ENCODE data around the gene VPS4A.

VPS4A gene

DNA sequence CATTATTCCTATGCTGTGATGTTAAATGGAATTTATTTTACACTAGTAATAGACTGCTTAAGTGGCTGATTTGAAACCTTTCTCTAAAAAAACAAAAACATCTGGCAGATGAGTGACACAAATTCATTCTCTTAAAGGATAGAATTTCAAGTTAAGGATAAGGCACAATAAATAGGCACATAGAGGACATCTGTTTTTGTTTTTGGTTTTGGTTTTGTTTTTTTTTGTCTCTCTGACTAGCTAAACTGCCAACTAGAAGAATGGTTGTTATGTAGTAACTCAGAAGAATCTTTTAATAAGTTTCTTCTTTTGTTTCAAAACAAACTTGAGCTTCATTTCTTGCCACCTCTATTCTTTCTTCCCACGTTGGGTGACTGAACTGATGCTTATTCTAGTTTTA, 5.1 kb upstream of the VPS4A start:
- Histone ChIP-seq H3K36me3 (ENCODE audit: insufficient read depth, low read length) (no peaks in the 10 kb centered on the region; the same call in 1 of the 2 replicates), H3K9me2 (replicated peaks; ENCODE audit: low read depth, low read length) (no peaks in the 10 kb centered on the region), H3K9ac (ENCODE audit: low read depth, low read length, poor library complexity, severe bottlenecking) (no peak overlapping the region), H3K27me3 (ENCODE audit: insufficient read depth, low read length, poor library complexity, severe bottlenecking) (no peaks in the 10 kb centered on the region), H3K9me3 (ENCODE audit: insufficient read depth, low read depth, low read length) (no peaks in the 10 kb centered on the region), H3K4me3 (ENCODE audit: low read length, poor library complexity, severe bottlenecking) (no peak overlapping the region), H3K79me2 (ENCODE audit: insufficient read depth, low read length) (no peaks in the 10 kb centered on the region), H4K20me1 (ENCODE audit: insufficient read depth, low read length, poor library complexity, severe bottlenecking) (no peaks in the 10 kb centered on the region), H2AFZ (ENCODE audit: low read length) (no peak overlapping the region), H3K4me1 (ENCODE audit: insufficient read depth, low read length, poor library complexity, severe bottlenecking) (peaks cover 6% of the 10 kb centered on the region), H3K4me2 (ENCODE audit: low read depth, low read length, poor library complexity, severe bottlenecking) (no peak overlapping the region), H3F3A (ENCODE audit: low read depth) (no peaks in the 10 kb centered on the region)
- no peak for TF ChIP-seq EZH2phosphoT487 (IDR thresholded peaks at IDR 0.05; ENCODE audit: borderline replicate concordance)
- TF ChIP-seq, protein P1, sequence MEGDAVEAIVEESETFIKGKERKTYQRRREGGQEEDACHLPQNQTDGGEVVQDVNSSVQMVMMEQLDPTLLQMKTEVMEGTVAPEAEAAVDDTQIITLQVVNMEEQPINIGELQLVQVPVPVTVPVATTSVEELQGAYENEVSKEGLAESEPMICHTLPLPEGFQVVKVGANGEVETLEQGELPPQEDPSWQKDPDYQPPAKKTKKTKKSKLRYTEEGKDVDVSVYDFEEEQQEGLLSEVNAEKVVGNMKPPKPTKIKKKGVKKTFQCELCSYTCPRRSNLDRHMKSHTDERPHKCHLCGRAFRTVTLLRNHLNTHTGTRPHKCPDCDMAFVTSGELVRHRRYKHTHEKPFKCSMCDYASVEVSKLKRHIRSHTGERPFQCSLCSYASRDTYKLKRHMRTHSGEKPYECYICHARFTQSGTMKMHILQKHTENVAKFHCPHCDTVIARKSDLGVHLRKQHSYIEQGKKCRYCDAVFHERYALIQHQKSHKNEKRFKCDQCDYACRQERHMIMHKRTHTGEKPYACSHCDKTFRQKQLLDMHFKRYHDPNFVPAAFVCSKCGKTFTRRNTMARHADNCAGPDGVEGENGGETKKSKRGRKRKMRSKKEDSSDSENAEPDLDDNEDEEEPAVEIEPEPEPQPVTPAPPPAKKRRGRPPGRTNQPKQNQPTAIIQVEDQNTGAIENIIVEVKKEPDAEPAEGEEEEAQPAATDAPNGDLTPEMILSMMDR (conservative IDR thresholded peaks at IDR 0.05; ENCODE audit: low read length): no peak

DNA sequence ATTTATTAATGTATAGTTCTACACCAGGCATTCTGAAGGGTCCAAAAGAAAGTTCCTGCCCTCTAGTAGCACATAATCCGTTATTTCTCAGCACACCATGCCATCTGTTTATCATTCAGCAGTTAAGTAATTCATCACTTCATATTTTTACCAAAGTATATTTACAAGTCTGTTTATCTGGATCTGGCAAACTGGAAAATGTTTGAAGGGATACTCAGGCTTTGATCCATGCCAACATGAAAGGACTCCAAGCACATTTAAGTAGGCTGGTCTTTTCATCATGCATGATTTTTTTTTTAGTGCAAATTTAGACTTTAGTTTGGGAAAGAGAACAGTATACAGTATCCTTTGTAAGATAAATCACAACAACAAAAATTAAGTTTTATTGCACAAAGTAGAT, 4.1 kb upstream of the VPS4A start:
- Histone ChIP-seq H2AFZ (ENCODE audit: low read length) (no peak overlapping the region), H3K36me3 (ENCODE audit: insufficient read depth, low read length) (no peaks in the 10 kb centered on the region), H3K9ac (ENCODE audit: low read depth, low read length, poor library complexity, severe bottlenecking) (no peak overlapping the region), H4K20me1 (ENCODE audit: insufficient read depth, low read length, poor library complexity, severe bottlenecking) (peaks cover 6% of the 10 kb centered on the region), H3K9me2 (replicated peaks; ENCODE audit: low read depth, low read length) (no peaks in the 10 kb centered on the region), H3K4me3 (ENCODE audit: low read length, poor library complexity, severe bottlenecking) (no peak overlapping the region), H3K79me2 (ENCODE audit: insufficient read depth, low read length) (peaks cover 8% of the 10 kb centered on the region), H3K27me3 (ENCODE audit: insufficient read depth, low read length, poor library complexity, severe bottlenecking) (no peaks in the 10 kb centered on the region), H3K9me3 (ENCODE audit: insufficient read depth, low read depth, low read length) (no peaks in the 10 kb centered on the region), H3K4me2 (ENCODE audit: low read depth, low read length, poor library complexity, severe bottlenecking) (no peak overlapping the region), H3K4me1 (ENCODE audit: insufficient read depth, low read length, poor library complexity, severe bottlenecking) (peaks cover 6% of the 10 kb centered on the region), H3F3A (ENCODE audit: low read depth) (no peaks in the 10 kb centered on the region)
- TF ChIP-seq, protein P1 (conservative IDR thresholded peaks at IDR 0.05; ENCODE audit: low read length): no peak
- no peak for TF ChIP-seq EZH2phosphoT487 (IDR thresholded peaks at IDR 0.05; ENCODE audit: borderline replicate concordance)

DNA sequence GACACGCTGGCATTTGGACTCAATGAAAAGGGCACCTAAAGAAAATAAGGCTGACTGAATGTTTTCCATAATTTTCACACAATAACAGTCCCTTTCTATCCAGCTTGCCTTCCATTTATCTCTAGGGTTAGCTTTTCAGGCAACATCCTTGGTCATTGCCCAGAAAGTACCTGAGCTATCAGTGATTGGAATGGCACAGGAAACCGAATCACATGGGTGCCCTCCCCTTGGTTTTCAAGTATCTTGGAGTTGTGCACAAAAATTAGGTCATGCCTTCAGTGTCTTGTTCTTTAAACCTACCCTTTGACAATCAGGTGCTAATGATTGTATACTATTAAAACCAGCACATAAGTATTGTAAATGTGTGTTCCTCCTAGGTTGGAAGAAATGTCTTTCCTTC, 3.3 kb upstream of the VPS4A start:
- Histone ChIP-seq H3K4me3 (ENCODE audit: low read length, poor library complexity, severe bottlenecking) (no peak overlapping the region), H3F3A (ENCODE audit: low read depth) (no peaks in the 10 kb centered on the region), H3K4me2 (ENCODE audit: low read depth, low read length, poor library complexity, severe bottlenecking) (no peak overlapping the region), H3K27me3 (ENCODE audit: insufficient read depth, low read length, poor library complexity, severe bottlenecking) (no peaks in the 10 kb centered on the region), H3K9ac (ENCODE audit: low read depth, low read length, poor library complexity, severe bottlenecking) (no peak overlapping the region), H2AFZ (ENCODE audit: low read length) (no peak overlapping the region), H3K4me1 (ENCODE audit: insufficient read depth, low read length, poor library complexity, severe bottlenecking) (peaks cover 6% of the 10 kb centered on the region), H3K36me3 (ENCODE audit: insufficient read depth, low read length) (no peaks in the 10 kb centered on the region), H3K9me2 (replicated peaks; ENCODE audit: low read depth, low read length) (no peaks in the 10 kb centered on the region), H3K79me2 (ENCODE audit: insufficient read depth, low read length) (peaks cover 15% of the 10 kb centered on the region), H4K20me1 (ENCODE audit: insufficient read depth, low read length, poor library complexity, severe bottlenecking) (peaks cover 12% of the 10 kb centered on the region), H3K9me3 (ENCODE audit: insufficient read depth, low read depth, low read length) (no peaks in the 10 kb centered on the region)
- no peak for TF ChIP-seq EZH2phosphoT487 (IDR thresholded peaks at IDR 0.05; ENCODE audit: borderline replicate concordance)
- TF ChIP-seq, protein P1 (conservative IDR thresholded peaks at IDR 0.05; ENCODE audit: low read length): no peak

All from Loucy (cell line).